Esophagus muscularis mucosa (tissue), 4 donors: Measurements from ENCODE around the gene GEN1. TPM values are rescaled to one million over a fixed set of nuclear protein-coding genes. Genes with fewer than 3 reads are reported as not detected.
"Not testable (repeated sequence)": the region's sequence is repeated elsewhere in the genome, so short reads cannot be mapped to it uniquely, and the experiment has no call there.

Source experiments
- DNase-seq: peaks from one replicate; pipeline ENCODE4 v3.0.0-alpha.2; 2017; ENCODE audit errors: extremely low spot score
- H3K27ac ChIP-seq, 4 donors: fragments of 200-600 bp; sonication (generic); replicated peaks in 1 of 4; 1 replicate in 3 of 4; 2 replicates in 1 of 4; pipeline ENCODE4 v1.5.1; 2016 to 2019; ENCODE audit warnings: mild to moderate bottlenecking in 1 of 4
- H3K27me3 ChIP-seq, 4 donors: fragments of 200-600 bp; sonication (generic); one replicate each; pipeline versions ENCODE4 v1.5.1 to v1.6.0; 2016 to 2019
- H3K36me3 ChIP-seq, 4 donors: fragments of 200-600 bp; sonication (generic); one replicate each; pipeline ENCODE4 v1.5.1; 2016 to 2019
- H3K4me1 ChIP-seq, 4 donors: fragments of 200-600 bp; sonication (generic); one replicate each; pipeline ENCODE4 v1.5.1; 2016 to 2019
- H3K4me3 ChIP-seq, 4 donors: fragments of 200-600 bp; sonication (generic); 1 replicate in 2 of 4; 2 replicates in 2 of 4; pipeline ENCODE4 v1.5.1; 2016 to 2019; ENCODE audit warnings: mild to moderate bottlenecking in 4 of 4, moderate library complexity in 1 of 4
- H3K9me3 ChIP-seq, 4 donors: fragments of 200-600 bp; sonication (generic); 1 replicate in 3 of 4; 2 replicates in 1 of 4; pipeline ENCODE4 v1.5.1; 2016 to 2019
- EP300 ChIP-seq: sonication (generic); formaldehyde crosslinking; IDR thresholded peaks from one replicate; pipeline ENCODE4 v1.6.1; 2017; ENCODE audit warnings: antibody characterized with exemption
- POLR2A ChIP-seq: fragments of 450-650 bp; IDR thresholded peaks from one replicate; pipeline ENCODE4 v1.6.1; 2017; ENCODE audit warnings: antibody characterized with exemption, moderate library complexity, mild to moderate bottlenecking, low read depth
- POLR2AphosphoS5 ChIP-seq, 2 donors: sonication (generic); formaldehyde crosslinking; IDR thresholded peaks; one replicate each; pipeline ENCODE4 v1.6.1; 2017; ENCODE audit warnings: antibody characterized with exemption in 2 of 2
- WGBS: methylation state at CpG from one replicate; pipeline ENCODE4 v1.1.5; 2018; 5-methylcytosine and 5-hydroxymethylcytosine counted together
- intact Hi-C: fragments of 100-400 bp; cut with DNase I; formaldehyde crosslinking; loops from one replicate; pipeline ENCODE4 v1.15.1; 2023
- total RNA-seq, 4 donors: library from RNA; depleted of rRNA; stranded (reverse); fragments of >200 nt; gene quantifications; one replicate each; pipeline versions ENCODE4 v1.1.0 to v1.2.1, GENCODE V29; 2016
- TF ChIP-seq, protein P1 (sequence below), 3 experiments: fragments of 200-600 bp in 2 of 3; fragments of 450-650 bp in 1 of 3; sonication (generic) in 2 of 3; IDR thresholded peaks; one replicate each; pipeline ENCODE4 v1.5.1; 2017 to 2019; ENCODE audit warnings: antibody characterized with exemption in 3 of 3, mild to moderate bottlenecking in 2 of 3, moderate library complexity in 1 of 3

GEN1 gene
- total RNA-seq, 4 donors from 2014 or later, result 1.2 to 7.3 (median 3.2) TPM

DNA sequence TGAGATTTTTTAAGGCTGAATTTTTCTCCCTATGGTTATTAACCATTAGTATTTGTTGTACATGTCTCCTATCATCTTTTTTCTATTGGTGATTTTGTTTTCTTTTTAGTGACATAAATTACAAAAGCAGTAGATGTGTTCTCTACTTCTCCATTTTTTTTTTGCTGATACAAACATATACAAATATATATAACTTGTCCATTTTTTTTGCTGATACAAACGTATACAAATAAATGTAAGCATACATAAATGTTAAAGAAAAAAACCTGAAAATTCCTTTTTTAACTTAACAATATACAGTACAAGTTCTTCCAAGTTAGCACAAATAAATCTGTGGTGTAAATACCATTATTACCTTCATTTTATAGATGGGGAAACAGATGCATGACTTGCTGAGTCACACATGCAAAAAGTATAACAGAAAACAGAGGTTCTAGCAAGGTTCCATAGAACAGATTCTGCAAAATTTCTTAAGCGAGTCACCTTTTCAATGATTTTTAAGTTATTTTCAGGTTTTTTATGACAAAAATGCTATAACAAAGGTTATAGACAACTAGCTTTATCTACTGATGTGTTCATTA is 64.4 kb downstream of the GEN1 start:
- no peaks in the 10 kb centered on the region for H3K36me3 ChIP-seq
- H3K4me3 ChIP-seq, result no peak overlapping the region
- no peaks in the 10 kb centered on the region for H3K9me3 ChIP-seq
- no peak for TF ChIP-seq EP300
- TF ChIP-seq, protein P1, sequence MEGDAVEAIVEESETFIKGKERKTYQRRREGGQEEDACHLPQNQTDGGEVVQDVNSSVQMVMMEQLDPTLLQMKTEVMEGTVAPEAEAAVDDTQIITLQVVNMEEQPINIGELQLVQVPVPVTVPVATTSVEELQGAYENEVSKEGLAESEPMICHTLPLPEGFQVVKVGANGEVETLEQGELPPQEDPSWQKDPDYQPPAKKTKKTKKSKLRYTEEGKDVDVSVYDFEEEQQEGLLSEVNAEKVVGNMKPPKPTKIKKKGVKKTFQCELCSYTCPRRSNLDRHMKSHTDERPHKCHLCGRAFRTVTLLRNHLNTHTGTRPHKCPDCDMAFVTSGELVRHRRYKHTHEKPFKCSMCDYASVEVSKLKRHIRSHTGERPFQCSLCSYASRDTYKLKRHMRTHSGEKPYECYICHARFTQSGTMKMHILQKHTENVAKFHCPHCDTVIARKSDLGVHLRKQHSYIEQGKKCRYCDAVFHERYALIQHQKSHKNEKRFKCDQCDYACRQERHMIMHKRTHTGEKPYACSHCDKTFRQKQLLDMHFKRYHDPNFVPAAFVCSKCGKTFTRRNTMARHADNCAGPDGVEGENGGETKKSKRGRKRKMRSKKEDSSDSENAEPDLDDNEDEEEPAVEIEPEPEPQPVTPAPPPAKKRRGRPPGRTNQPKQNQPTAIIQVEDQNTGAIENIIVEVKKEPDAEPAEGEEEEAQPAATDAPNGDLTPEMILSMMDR (IDR thresholded peaks at IDR 0.05), result no peak
- no peak for TF ChIP-seq POLR2A
- no peak for TF ChIP-seq POLR2AphosphoS5 (IDR thresholded peaks at IDR 0.05)
- intact Hi-C loops, result no loop called here
- no peak for DNase-seq
- no peaks in the 10 kb centered on the region for H3K27me3 ChIP-seq
- H3K4me1 ChIP-seq, result peaks cover 20 to 26% (median 21%) of the 10 kb centered on the region in 4 donors
- 69% methylated on average over 2 of the region's 2 CpGs for WGBS
- no peak overlapping the region for H3K27ac ChIP-seq

DNA sequence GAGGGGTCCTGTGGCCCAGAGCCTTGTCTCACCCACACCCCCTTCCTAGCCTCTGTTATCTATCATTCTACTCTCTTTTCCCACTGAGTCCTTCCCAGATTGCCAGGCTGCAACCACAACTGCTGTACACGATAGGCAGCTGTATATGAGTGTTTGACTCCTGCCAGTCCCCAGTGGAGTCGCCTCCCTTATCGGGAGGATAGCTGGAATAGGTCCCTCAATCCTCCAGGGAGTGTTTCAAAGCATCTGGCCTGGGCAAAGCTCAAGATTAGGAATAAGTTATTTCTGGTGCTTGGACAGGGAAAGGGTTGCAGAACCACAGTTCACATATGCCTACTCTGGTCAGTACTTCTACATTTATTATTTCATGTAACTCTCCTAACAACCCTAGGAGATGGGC is 67.1 kb downstream of the GEN1 start:
- no peak overlapping the region for H3K27ac ChIP-seq
- H3K4me1 ChIP-seq, result peaks cover 20 to 26% (median 21%) of the 10 kb centered on the region in 4 donors
- TF ChIP-seq POLR2AphosphoS5 (IDR thresholded peaks at IDR 0.05) (no peak), POLR2A (no peak), EP300 (no peak)
- TF ChIP-seq, protein P1 (IDR thresholded peaks at IDR 0.05), result no peak
- no peaks in the 10 kb centered on the region for H3K9me3 ChIP-seq
- no peak overlapping the region for H3K4me3 ChIP-seq
- WGBS, result 86% methylated on average over 3 of the region's 3 CpGs
- no peak for DNase-seq
- no peaks in the 10 kb centered on the region for H3K36me3 ChIP-seq
- intact Hi-C loops, result no loop called here
- H3K27me3 ChIP-seq, result no peaks in the 10 kb centered on the region

DNA sequence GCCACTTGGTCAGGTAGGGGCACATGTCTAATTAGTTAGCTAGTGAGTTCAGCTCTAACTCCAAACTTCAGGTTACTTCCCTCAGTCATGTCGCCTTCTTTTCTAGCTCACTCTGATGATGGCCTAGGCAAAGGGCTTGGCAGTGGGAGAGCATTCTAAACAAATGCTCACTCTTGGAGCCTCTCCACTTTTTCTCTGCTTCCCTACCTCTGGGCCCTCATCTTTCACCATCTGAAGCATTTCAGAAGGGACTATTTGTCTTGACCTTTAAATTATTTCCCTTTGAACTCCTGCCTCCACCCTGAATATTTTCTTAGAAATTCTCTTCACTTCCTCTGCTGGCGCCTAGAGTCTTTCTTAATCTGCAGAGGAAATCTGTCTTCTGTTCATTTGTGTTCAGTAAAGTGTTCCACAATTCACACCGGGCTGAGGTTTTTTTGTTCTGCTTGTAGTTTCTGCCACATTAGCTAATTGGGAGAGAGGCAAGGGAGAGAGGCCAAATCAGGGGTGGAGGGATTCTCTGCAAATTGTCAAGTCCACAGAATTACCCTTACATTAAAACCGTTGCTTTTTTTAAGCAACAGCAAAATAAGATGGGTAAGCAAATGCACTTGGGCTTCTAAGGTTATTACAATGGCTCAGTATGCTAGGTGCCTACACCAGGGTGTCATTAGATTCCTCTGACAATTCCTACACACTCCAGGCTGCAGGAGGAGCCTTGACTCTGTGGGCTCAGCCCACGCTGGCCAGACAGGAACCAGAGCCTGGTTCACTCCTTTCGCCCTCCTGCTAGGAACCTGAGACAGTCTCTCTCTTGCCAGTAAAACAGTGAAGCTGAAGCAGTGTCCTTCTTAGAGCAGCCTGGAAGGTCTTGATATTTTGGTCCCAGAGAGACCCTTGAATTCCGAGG is 67.9 kb downstream of the GEN1 start:
- H3K4me3 ChIP-seq, result no peak overlapping the region
- no peaks in the 10 kb centered on the region for H3K36me3 ChIP-seq
- intact Hi-C loops, result no loop called here
- H3K27me3 ChIP-seq, result no peaks in the 10 kb centered on the region
- H3K27ac ChIP-seq, result no peak overlapping the region
- DNase-seq, result no peak
- peaks cover 20 to 26% (median 21%) of the 10 kb centered on the region in 4 donors for H3K4me1 ChIP-seq
- H3K9me3 ChIP-seq, result no peaks in the 10 kb centered on the region
- TF ChIP-seq, protein P1 (IDR thresholded peaks at IDR 0.05), result no peak
- TF ChIP-seq EP300, result no peak
- no peak for TF ChIP-seq POLR2A
- no peak for TF ChIP-seq POLR2AphosphoS5 (IDR thresholded peaks at IDR 0.05)
- 51% methylated on average over 7 of the region's 7 CpGs for WGBS

DNA sequence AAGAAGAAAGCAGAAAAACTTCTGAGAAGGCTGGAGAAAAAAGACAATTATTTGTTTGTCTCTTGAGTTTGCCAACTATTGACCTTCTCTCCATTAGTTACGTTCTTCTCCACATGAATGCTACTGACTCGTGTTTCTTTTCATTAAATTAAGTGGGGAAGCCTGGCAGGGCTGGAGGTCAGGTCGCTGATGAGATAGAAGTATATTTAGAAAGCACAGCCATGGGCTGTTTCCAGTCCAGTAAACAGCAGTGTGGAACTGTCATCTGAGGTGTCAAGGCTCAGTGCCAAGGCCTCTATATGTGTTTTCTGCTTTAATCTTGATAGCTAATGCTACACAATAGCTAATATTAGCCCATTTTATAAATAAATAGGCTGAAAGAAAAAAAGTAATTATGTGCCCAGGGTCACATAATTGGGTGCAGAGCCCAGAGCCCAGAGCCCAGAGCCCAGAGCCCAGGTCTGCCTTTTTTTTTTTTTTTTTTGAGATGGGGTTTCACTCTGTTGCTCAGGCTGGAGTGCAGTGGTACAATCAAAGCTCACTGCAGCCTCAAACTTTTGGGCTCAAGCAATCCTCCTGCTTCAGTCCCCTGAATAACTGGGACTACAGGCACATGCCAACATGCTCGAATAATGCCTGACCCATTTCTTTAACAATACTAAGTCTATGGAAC is 68.6 kb downstream of the GEN1 start:
- H3K36me3 ChIP-seq, result no peaks in the 10 kb centered on the region
- peaks cover 20 to 26% (median 21%) of the 10 kb centered on the region in 4 donors for H3K4me1 ChIP-seq
- no peak overlapping the region for H3K4me3 ChIP-seq
- H3K27me3 ChIP-seq, result no peaks in the 10 kb centered on the region
- H3K27ac ChIP-seq, result no peak overlapping the region
- no peak for TF ChIP-seq POLR2AphosphoS5 (IDR thresholded peaks at IDR 0.05)
- TF ChIP-seq, protein P1 (IDR thresholded peaks at IDR 0.05), result no peak
- TF ChIP-seq POLR2A, result no peak
- TF ChIP-seq EP300, result no peak
- DNase-seq, result no peak
- WGBS, result 44% methylated on average over 4 of the region's 4 CpGs
- H3K9me3 ChIP-seq, result no peaks in the 10 kb centered on the region
- intact Hi-C loops, result no loop called here

DNA sequence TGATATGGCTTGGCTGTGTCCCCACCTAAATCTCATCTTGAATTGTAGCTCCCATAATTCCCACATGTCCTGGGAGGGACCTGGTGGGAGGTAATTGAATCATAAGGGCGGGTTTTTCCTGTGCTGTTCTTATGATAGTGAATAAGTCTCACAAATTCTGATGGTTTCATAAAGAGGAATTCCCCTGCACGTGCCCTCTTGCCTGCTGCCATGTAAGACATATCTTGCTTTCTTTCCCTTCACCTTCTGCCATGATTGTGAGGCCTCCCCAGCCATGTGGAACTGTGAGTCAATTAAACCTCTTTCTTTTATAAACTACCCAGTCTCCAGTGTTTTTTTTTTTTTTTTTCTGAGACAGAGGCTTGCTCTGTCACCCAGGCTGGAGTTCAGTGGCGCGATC is 69.7 kb downstream of the GEN1 start:
- WGBS, result 94% methylated on average over 4 of the region's 4 CpGs
- intact Hi-C loops, DNase-seq, H3K36me3 ChIP-seq, H3K4me3 ChIP-seq, H3K27me3 ChIP-seq, H3K27ac ChIP-seq, H3K9me3 ChIP-seq: not testable (repeated sequence)
- H3K4me1 ChIP-seq, result peaks cover 20 to 26% (median 21%) of the 10 kb centered on the region in 4 donors
